HG02973 (cell line): ENCODE measurements around the gene PTGR2.
"Not testable (repeated sequence)": the region's sequence is repeated elsewhere in the genome, so short reads cannot be mapped to it uniquely, and the experiment has no call there.

Source experiments
- ATAC-seq: cut with Tn5 transposase; IDR thresholded peaks from one replicate; pipeline ENCODE4 v1.9.1; 2021; ENCODE audit warnings: moderate library complexity; ENCODE audit not compliant: unreplicated experiment

Gene PTGR2

GRCh38 chr14:73829526-73830431 lies 21.9 kb upstream of the PTGR2 start:
- no peak for ATAC-seq

- no peak for ATAC-seq
These were observed 18.6 kb upstream of the PTGR2 start for GRCh38 chr14:73833034-73833433.

GRCh38 chr14:73833530-73834260 lies 17.9 kb upstream of the PTGR2 start:
- ATAC-seq, result no peak

GRCh38 chr14:73834261-73834625 lies 17.4 kb upstream of the PTGR2 start:
- no peak for ATAC-seq

- ATAC-seq, result not testable (repeated sequence)
These were observed 13.2 kb upstream of the PTGR2 start for GRCh38 chr14:73838293-73839034.

GRCh38 chr14:73842201-73842600 lies 9.4 kb upstream of the PTGR2 start:
- no peak for ATAC-seq

GRCh38 chr14:73842851-73843250 lies 8.8 kb upstream of the PTGR2 start:
- ATAC-seq, result no peak

GRCh38 chr14:73843296-73843695 lies 8.3 kb upstream of the PTGR2 start:
- ATAC-seq, result no peak

GRCh38 chr14:73846947-73847346 lies 4.7 kb upstream of the PTGR2 start:
- no peak for ATAC-seq

- no peak for ATAC-seq
These were observed 631 bp upstream of the PTGR2 start for GRCh38 chr14:73851000-73851399.

GRCh38 chr14:73859145-73859544 lies 7.5 kb downstream of the PTGR2 start:
- ATAC-seq, result no peak

- no peak for ATAC-seq
These were observed 9.4 kb downstream of the PTGR2 start for GRCh38 chr14:73861073-73861472.

GRCh38 chr14:73862480-73862879 lies 10.8 kb downstream of the PTGR2 start:
- no peak for ATAC-seq

- ATAC-seq, result no peak
These were observed 11.6 kb downstream of the PTGR2 start for GRCh38 chr14:73863209-73863608.

- ATAC-seq, result no peak
These were observed 14.0 kb downstream of the PTGR2 start for GRCh38 chr14:73865534-73866113.

- not testable (repeated sequence) for ATAC-seq
These were observed 18.1 kb downstream of the PTGR2 start for GRCh38 chr14:73869754-73870153.

GRCh38 chr14:73870525-73871235 lies 19.0 kb downstream of the PTGR2 start:
- no peak for ATAC-seq

- ATAC-seq, result no peak
These were observed 22.0 kb downstream of the PTGR2 start for GRCh38 chr14:73873660-73874059.

GRCh38 chr14:73877790-73878189 lies 26.2 kb downstream of the PTGR2 start:
- no peak for ATAC-seq

- ATAC-seq, result no peak
These were observed 26.8 kb downstream of the PTGR2 start for GRCh38 chr14:73878436-73878835.
